Endodermal cell (in vitro differentiated cells): Measurements from ENCODE around the gene GRB10. TPM values are rescaled to one million over a fixed set of nuclear protein-coding genes. Genes with fewer than 3 reads are reported as not detected.

Source experiments
- DNase-seq: peaks from one replicate; pipeline ENCODE4 v3.0.0-alpha.2; 2017
- H3K27ac ChIP-seq: 2 replicates; pipeline ENCODE4 v1.5.1; 2013; ENCODE audit warnings: mild to moderate bottlenecking, low read depth, low read length, moderate library complexity
- H3K27me3 ChIP-seq: 2 replicates; pipeline ENCODE4 v1.6.1; 2013; ENCODE audit warnings: mild to moderate bottlenecking, low read length, moderate library complexity; ENCODE audit not compliant: insufficient read depth, control insufficient read depth, poor library complexity, severe bottlenecking
- H3K36me3 ChIP-seq: 2 replicates; pipeline ENCODE4 v1.7.0; 2013; ENCODE audit warnings: mild to moderate bottlenecking, low read length, moderate library complexity; ENCODE audit not compliant: control insufficient read depth, insufficient read depth
- H3K4me1 ChIP-seq: one replicate; pipeline ENCODE4 v1.7.0; 2013; ENCODE audit warnings: low read length; ENCODE audit not compliant: control insufficient read depth, insufficient read depth
- H3K4me3 ChIP-seq: 2 replicates; pipeline ENCODE4 v1.5.1; 2013; ENCODE audit warnings: mild to moderate bottlenecking, low read length, moderate library complexity
- H3K9ac ChIP-seq: 2 replicates; pipeline ENCODE4 v1.6.1; 2013; ENCODE audit warnings: mild to moderate bottlenecking, low read length, moderate library complexity; ENCODE audit not compliant: poor library complexity, severe bottlenecking; ENCODE audit errors: extremely low read depth
- H3K9me3 ChIP-seq: 2 replicates; pipeline ENCODE4 v1.6.1; 2013; ENCODE audit warnings: mild to moderate bottlenecking, low read length, moderate library complexity; ENCODE audit not compliant: control insufficient read depth
- H3K27ac Mint-ChIP-seq: 2 replicates; pipeline ENCODE4 v1.8.0; 2020; ENCODE audit warnings: mixed read lengths
- H3K27me3 Mint-ChIP-seq: 2 replicates; pipeline ENCODE4 v1.8.0; 2021; ENCODE audit warnings: mild to moderate bottlenecking, mixed read lengths; ENCODE audit not compliant: insufficient read depth
- H3K36me3 Mint-ChIP-seq: 2 replicates; pipeline ENCODE4 v1.8.0; 2020; ENCODE audit warnings: low read depth, mixed read lengths
- H3K4me1 Mint-ChIP-seq: 2 replicates; pipeline ENCODE4 v1.8.0; 2020; ENCODE audit warnings: mixed read lengths
- H3K4me3 Mint-ChIP-seq: 2 replicates; pipeline ENCODE4 v1.8.0; 2020; ENCODE audit warnings: mild to moderate bottlenecking, moderate library complexity, mixed read lengths
- H3K9me3 Mint-ChIP-seq: 2 replicates; pipeline ENCODE4 v1.8.0; 2020; ENCODE audit warnings: mild to moderate bottlenecking, mixed read lengths
- whole genome bisulfite sequencing, 2 experiments: methylation state at CpG; one replicate each; pipeline versions ENCODE4 v1.1.5 to v1.1.7; 2013; ENCODE audit warnings: missing lambda C conversion rate in 2 of 2, mixed read lengths in 1 of 2; ENCODE audit not compliant: insufficient coverage in 1 of 2, insufficient read length in 1 of 2; 5-methylcytosine and 5-hydroxymethylcytosine counted together
- total RNA-seq, 2 donors: library from RNA; stranded (reverse); fragmentation: NEBNext Ultra II Directional in 1 of 2; extraction: Animal tissue kit (Norgen Biotek cat#: 25700) in 1 of 2; gene quantifications; 2 replicates in 1 of 2; 3 replicates in 1 of 2; pipeline ENCODE4 v1.2.1, GENCODE V29; 2021
- TF ChIP-seq, protein P1 (sequence below): fragments of 200-600 bp; sonication (generic); conservative IDR thresholded peaks from 2 replicates; pipeline ENCODE4 v1.5.0; 2021; ENCODE audit warnings: antibody characterized with exemption, mild to moderate bottlenecking

GRB10 gene
- total RNA-seq, 2 donors from 2014 or later = 71.9 to 97.5 TPM

DNA sequence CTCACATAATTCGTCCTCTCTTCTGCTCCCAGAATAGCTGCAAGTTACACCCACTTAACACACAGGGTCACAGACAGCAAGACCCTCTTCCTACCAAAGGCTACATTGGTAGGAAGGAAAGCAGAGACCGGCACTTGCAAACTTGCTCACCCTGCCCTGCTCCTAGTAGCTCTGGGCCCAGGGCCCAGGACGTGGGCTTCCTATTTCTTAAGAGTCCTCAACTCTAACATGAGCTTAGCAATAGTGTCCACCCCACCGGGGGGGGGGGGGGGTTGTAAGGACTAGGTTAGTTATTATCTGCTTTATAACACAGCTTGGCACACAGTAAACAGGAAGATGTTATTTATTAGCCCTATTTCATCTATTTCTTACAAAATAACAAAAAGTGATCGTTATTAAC lies 106.6 kb downstream of the GRB10 start:
- no peak overlapping the region for H3K27ac Mint-ChIP-seq
- peaks cover 28% of the 10 kb centered on the region for H3K4me1 Mint-ChIP-seq
- H3K36me3 Mint-ChIP-seq = peaks cover 29% of the 10 kb centered on the region
- H3K4me1 ChIP-seq = peaks cover 11% of the 10 kb centered on the region
- no peaks in the 10 kb centered on the region for H3K27me3 Mint-ChIP-seq
- H3K9ac ChIP-seq = no peak overlapping the region
- H3K4me3 Mint-ChIP-seq = no peak overlapping the region
- H3K9me3 ChIP-seq = no peaks in the 10 kb centered on the region
- no peak overlapping the region for H3K4me3 ChIP-seq
- H3K27ac ChIP-seq = no peak overlapping the region
- no peaks in the 10 kb centered on the region for H3K9me3 Mint-ChIP-seq
- WGBS, 2 experiments = 89 to 100% methylated on average over 1 to 4 of the region's 5 CpGs
- peak; percentile 24 for DNase-seq
- TF ChIP-seq, protein P1, sequence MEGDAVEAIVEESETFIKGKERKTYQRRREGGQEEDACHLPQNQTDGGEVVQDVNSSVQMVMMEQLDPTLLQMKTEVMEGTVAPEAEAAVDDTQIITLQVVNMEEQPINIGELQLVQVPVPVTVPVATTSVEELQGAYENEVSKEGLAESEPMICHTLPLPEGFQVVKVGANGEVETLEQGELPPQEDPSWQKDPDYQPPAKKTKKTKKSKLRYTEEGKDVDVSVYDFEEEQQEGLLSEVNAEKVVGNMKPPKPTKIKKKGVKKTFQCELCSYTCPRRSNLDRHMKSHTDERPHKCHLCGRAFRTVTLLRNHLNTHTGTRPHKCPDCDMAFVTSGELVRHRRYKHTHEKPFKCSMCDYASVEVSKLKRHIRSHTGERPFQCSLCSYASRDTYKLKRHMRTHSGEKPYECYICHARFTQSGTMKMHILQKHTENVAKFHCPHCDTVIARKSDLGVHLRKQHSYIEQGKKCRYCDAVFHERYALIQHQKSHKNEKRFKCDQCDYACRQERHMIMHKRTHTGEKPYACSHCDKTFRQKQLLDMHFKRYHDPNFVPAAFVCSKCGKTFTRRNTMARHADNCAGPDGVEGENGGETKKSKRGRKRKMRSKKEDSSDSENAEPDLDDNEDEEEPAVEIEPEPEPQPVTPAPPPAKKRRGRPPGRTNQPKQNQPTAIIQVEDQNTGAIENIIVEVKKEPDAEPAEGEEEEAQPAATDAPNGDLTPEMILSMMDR = no peak
- H3K36me3 ChIP-seq = peaks cover 43% of the 10 kb centered on the region
- no peaks in the 10 kb centered on the region for H3K27me3 ChIP-seq

DNA sequence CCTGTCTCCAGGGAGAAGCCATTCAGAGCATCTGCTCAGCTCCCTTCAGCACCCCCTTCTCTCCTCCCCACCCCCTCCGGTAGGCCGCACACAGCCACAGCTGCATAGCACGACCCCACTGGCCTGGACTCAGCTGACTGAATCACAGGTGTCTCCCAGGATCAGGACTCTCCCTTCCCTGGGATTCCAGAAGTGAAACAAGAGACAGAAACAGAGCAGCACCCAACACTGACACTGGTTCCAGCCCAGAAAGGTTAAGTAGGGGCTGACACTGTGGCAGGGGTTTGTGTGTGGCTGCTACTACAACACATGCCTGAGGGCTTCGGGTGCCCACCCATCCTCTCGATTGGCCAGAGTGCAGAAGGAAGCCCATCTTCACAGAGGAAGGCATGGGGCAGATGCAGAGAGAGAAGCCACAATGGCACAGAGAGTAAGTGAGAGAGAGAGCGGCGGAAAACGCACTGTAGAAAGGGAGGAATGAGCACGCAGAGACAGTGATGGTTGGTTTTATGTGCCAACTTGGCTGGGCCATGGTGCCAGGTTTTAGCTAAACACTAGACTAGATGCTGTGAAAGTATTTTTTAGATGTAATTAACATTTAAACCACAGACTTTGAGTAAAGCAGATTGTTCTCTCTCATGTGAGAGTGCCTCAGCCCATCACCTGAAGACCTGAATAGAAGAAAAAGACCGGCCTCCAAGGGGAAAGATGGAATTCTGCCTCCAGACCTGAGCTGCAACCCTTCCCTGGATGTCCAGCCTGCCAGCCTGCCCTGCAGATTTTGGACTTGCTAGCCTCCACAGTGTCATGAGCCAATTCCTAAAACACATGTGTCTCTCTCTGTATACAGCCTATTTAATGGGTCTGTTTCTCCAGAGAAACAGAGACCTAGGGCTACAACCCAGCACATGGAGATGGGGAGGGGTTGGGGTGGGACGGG lies 107.5 kb downstream of the GRB10 start:
- no peaks in the 10 kb centered on the region for H3K27me3 ChIP-seq
- Mint-ChIP-seq H3K9me3 (no peaks in the 10 kb centered on the region), H3K4me1 (peaks cover 28% of the 10 kb centered on the region), H3K4me3 (no peak overlapping the region), H3K27me3 (no peaks in the 10 kb centered on the region), H3K27ac (no peak overlapping the region), H3K36me3 (peaks cover 38% of the 10 kb centered on the region)
- H3K4me3 ChIP-seq = no peak overlapping the region
- peaks cover 51% of the 10 kb centered on the region for H3K36me3 ChIP-seq
- no peak overlapping the region for H3K27ac ChIP-seq
- no peaks in the 10 kb centered on the region for H3K9me3 ChIP-seq
- H3K9ac ChIP-seq = no peak overlapping the region
- H3K4me1 ChIP-seq = peaks cover 11% of the 10 kb centered on the region
- DNase-seq = peak; percentile 17
- WGBS, 2 experiments = 90% methylated on average over 7 to 11 of the region's 11 CpGs
- TF ChIP-seq, protein P1 = no peak

DNA sequence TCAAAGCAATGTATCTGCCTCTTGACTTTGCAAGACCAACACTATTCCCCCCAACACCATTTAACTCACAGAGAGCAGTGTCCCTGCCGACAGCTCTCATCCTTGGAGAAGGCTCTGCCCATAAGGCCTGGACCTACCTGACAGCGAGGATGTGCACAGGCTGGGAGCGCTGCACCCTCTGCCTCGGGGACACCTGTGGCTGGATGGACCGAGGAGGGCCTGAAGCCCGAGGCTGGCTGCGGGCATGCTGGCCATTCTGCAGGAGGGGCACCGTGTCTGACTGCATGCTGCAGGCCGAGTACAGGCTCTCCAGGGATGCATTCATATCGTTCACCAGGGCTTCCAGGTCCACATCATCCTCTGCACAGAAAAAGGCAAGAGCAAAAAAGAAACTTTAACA lies 108.4 kb downstream of the GRB10 start:
- 87 to 90% methylated on average over 8 to 10 of the region's 10 CpGs for WGBS, 2 experiments

More for the DNA sequence above, 108.4 kb downstream of the GRB10 start:
- no peak overlapping the region for H3K27ac Mint-ChIP-seq
- no peaks in the 10 kb centered on the region for H3K27me3 ChIP-seq
- peaks cover 27% of the 10 kb centered on the region for H3K4me1 Mint-ChIP-seq
- H3K36me3 Mint-ChIP-seq = peaks cover 46% of the 10 kb centered on the region
- no peak overlapping the region for H3K4me3 ChIP-seq
- peaks cover 11% of the 10 kb centered on the region for H3K4me1 ChIP-seq
- H3K4me3 Mint-ChIP-seq = no peak overlapping the region
- H3K9me3 Mint-ChIP-seq = no peaks in the 10 kb centered on the region
- no peak for DNase-seq
- no peak overlapping the region for H3K9ac ChIP-seq
- H3K27me3 Mint-ChIP-seq = no peaks in the 10 kb centered on the region
- TF ChIP-seq, protein P1 = no peak
- no peaks in the 10 kb centered on the region for H3K9me3 ChIP-seq
- no peak overlapping the region for H3K27ac ChIP-seq
- H3K36me3 ChIP-seq = peaks cover 60% of the 10 kb centered on the region
